ENCODE results near the gene CD82.
"Not testable (repeated sequence)": the region's sequence is repeated elsewhere in the genome, so short reads cannot be mapped to it uniquely, and the experiment has no call there.

The CD82 gene

GRCh38 chr11:44648109-44648508 lies 82.6 kb downstream of the CD82 start:
- intact Hi-C loops (cut with DNase I): no loop called here
- DNase-seq: no peak

GRCh38 chr11:44651535-44652155 lies 86.2 kb downstream of the CD82 start:
- intact Hi-C loops (cut with DNase I): no loop called here
- DNase-seq: peak in 2 of 10 donors; percentile 13 to 68

GRCh38 chr11:44652901-44653644 lies 87.6 kb downstream of the CD82 start:
- DNase-seq: no peak
- intact Hi-C loops (cut with DNase I): no loop called here

GRCh38 chr11:44654057-44654456 lies 88.6 kb downstream of the CD82 start:
- peak in 1 of 10 donors; percentile 75 for DNase-seq
- intact Hi-C loops (cut with DNase I): no loop called here

- DNase-seq: peak in 1 of 10 donors; percentile 50
- intact Hi-C loops (cut with DNase I): no loop called here
Observed at GRCh38 chr11:44654596-44654995, 89.1 kb downstream of the CD82 start.

GRCh38 chr11:44657836-44658505 lies 92.5 kb downstream of the CD82 start:
- DNase-seq: no peak
- intact Hi-C loops (cut with DNase I): no loop called here

- DNase-seq: no peak
- intact Hi-C loops (cut with DNase I): no loop called here
Observed at GRCh38 chr11:44658506-44658850, 93.0 kb downstream of the CD82 start.

GRCh38 chr11:44659641-44660040 lies 94.2 kb downstream of the CD82 start:
- peak in 3 of 10 donors; percentile 25 to 85 (median 36) for DNase-seq
- intact Hi-C loops (cut with DNase I): no loop called here

GRCh38 chr11:44660535-44660934 lies 95.1 kb downstream of the CD82 start:
- DNase-seq; intact Hi-C loops (cut with DNase I): not testable (repeated sequence)

GRCh38 chr11:44661311-44661717 lies 95.9 kb downstream of the CD82 start:
- peak in 1 of 10 donors; percentile 67 for DNase-seq

More at GRCh38 chr11:44661311-44661717, 95.9 kb downstream of the CD82 start:
- intact Hi-C loops (cut with DNase I): no loop called here
